HUES48 (cell line): ENCODE results near the gene RSRC2.
"Not testable (repeated sequence)": the region's sequence is repeated elsewhere in the genome, so short reads cannot be mapped to it uniquely, and the experiment has no call there.

Experiments used
- H3K27ac ChIP-seq: one replicate; pipeline ENCODE4 v1.7.0; 2013; ENCODE audit warnings: low read depth, low read length, inconsistent platforms
- H3K27me3 ChIP-seq: 2 replicates; pipeline ENCODE4 v1.6.1; 2013; ENCODE audit warnings: mild to moderate bottlenecking, low read length; ENCODE audit not compliant: control insufficient read depth, insufficient read depth
- H3K36me3 ChIP-seq: 2 replicates; pipeline ENCODE4 v1.6.1; 2013; ENCODE audit warnings: low read length; ENCODE audit not compliant: control insufficient read depth, insufficient read depth
- H3K4me1 ChIP-seq: 2 replicates; pipeline ENCODE4 v1.6.1; 2013; ENCODE audit warnings: mild to moderate bottlenecking, low read length; ENCODE audit not compliant: control insufficient read depth, insufficient read depth
- H3K4me3 ChIP-seq: 2 replicates; pipeline ENCODE4 v1.5.1; 2013; ENCODE audit warnings: mild to moderate bottlenecking, low read depth, low read length
- H3K9ac ChIP-seq: 2 replicates; pipeline ENCODE4 v1.6.1; 2013; ENCODE audit warnings: mild to moderate bottlenecking, low read depth, low read length, moderate library complexity
- H3K9me3 ChIP-seq: 2 replicates; pipeline ENCODE4 v1.6.1; 2013; ENCODE audit warnings: low read length; ENCODE audit not compliant: control insufficient read depth, insufficient read depth

The RSRC2 gene

DNA sequence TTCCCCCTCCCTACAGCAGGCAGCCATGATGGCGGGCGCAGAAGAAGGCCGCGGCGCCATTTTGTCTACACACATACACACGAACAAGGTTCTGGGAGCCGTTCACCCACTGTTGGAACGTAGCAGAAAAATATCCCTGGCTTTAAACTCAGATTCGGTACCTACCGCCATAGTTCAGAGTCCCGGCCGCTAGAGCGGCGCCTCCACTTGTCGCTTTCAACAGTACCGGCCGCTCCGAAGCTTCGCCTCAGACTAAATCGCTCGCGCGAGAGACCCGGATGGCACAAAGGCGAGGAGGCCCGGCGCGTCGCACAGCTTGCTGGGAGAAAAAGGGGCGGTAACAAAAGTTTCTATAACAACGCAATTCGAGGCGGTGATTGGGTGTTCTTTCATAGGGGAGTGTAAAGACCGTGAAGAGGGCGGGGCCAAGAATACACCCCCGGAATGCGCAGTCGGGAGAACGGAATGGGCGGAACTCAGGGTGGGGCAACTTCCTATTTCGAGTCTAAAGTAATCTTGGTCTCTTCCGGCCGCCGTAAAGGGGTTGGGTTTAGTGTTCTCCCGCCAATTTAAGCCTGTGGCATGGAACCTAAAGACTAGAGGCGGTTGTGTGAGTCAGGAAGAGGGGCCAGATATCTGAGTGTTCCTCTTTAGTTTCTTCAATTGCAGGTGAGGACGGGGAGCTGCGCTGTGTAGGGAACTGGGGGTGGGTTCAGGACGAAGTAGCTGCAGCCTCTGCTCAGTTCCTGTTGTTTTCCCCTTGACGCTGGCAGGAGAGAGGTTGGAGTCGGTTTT lies at the start of gene RSRC2, which contains the start of gene KNTC1:
Gene RSRC2, minus strand, starts transcription at position 254 of the 795 bp plus-strand sequence. Its CDS starts 83 bp downstream, at position 171.
Gene KNTC1, plus strand, starts transcription at position 567 of the 795 bp plus-strand sequence. CDS start 2,815 bp downstream, outside the sequence.
- peak within 1 kb of the TSS; percentile 100 for H3K9ac ChIP-seq
- peak within 1 kb of the TSS; percentile 87 for H3K4me3 ChIP-seq
- H3K27ac ChIP-seq, result peak within 1 kb of the TSS; percentile 99
- H3K4me1 ChIP-seq, result peaks cover 19% of the 10 kb centered on the region
- H3K36me3 ChIP-seq, result peaks cover 61% of the 10 kb centered on the region
- H3K9me3 ChIP-seq, result no peaks in the 10 kb centered on the region
- H3K27me3 ChIP-seq, result no peaks in the 10 kb centered on the region

- H3K4me1 ChIP-seq, result no peaks in the 10 kb centered on the region
- no peaks in the 10 kb centered on the region for H3K27me3 ChIP-seq
- no peak overlapping the region for H3K27ac ChIP-seq
- H3K4me3 ChIP-seq, result no peak overlapping the region
- no peak overlapping the region for H3K9ac ChIP-seq
- H3K36me3 ChIP-seq, result peaks cover 98% of the 10 kb centered on the region
- no peaks in the 10 kb centered on the region for H3K9me3 ChIP-seq
These were observed 45.1 kb upstream of the RSRC2 start for GRCh38 chr12:122571821-122572220.

- not testable (repeated sequence) for H3K9me3 ChIP-seq, H3K27me3 ChIP-seq, H3K4me1 ChIP-seq, H3K27ac ChIP-seq, H3K9ac ChIP-seq, H3K4me3 ChIP-seq
- H3K36me3 ChIP-seq, result peaks cover 88% of the 10 kb centered on the region
These were observed 43.3 kb upstream of the RSRC2 start for GRCh38 chr12:122570006-122570405.

- Histone ChIP-seq H3K27ac (no peak overlapping the region), H3K27me3 (no peaks in the 10 kb centered on the region), H3K9ac (no peak overlapping the region), H3K4me1 (no peaks in the 10 kb centered on the region), H3K9me3 (no peaks in the 10 kb centered on the region), H3K36me3 (peaks cover 88% of the 10 kb centered on the region), H3K4me3 (no peak overlapping the region)
These were observed 42.6 kb upstream of the RSRC2 start for GRCh38 chr12:122569288-122569687.

GRCh38 chr12:122566816-122567215 lies 40.1 kb upstream of the RSRC2 start:
- H3K4me3 ChIP-seq, H3K4me1 ChIP-seq, H3K27ac ChIP-seq, H3K9ac ChIP-seq, H3K9me3 ChIP-seq, H3K27me3 ChIP-seq: not testable (repeated sequence)
- H3K36me3 ChIP-seq, result peaks cover 88% of the 10 kb centered on the region

DNA sequence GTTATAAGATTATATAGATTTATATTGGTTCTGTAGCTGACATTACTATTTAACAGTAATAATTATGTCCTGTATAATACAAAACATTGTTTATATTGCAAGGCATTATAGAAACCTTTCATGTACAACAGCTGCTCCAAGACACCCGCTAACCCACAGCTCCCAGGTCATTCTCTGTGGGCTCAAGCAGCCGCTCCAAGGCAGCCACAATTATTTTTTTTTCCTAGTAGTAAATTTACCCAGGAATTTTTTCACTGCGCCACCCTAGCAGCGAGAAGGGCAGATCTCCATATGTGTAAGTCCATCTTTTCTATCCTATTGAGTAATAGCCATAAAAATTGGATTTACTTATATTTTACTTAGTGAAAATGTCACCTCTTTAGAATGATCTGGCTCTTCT lies 36.6 kb upstream of the RSRC2 start:
- Histone ChIP-seq H3K9me3 (no peaks in the 10 kb centered on the region), H3K4me1 (no peaks in the 10 kb centered on the region), H3K27me3 (no peaks in the 10 kb centered on the region), H3K9ac (no peak overlapping the region), H3K4me3 (no peak overlapping the region), H3K27ac (no peak overlapping the region), H3K36me3 (peaks cover 82% of the 10 kb centered on the region)

- Histone ChIP-seq H3K9me3 (no peaks in the 10 kb centered on the region), H3K9ac (no peak overlapping the region), H3K27ac (no peak overlapping the region), H3K4me1 (no peaks in the 10 kb centered on the region), H3K4me3 (no peak overlapping the region), H3K27me3 (no peaks in the 10 kb centered on the region), H3K36me3 (peaks cover 93% of the 10 kb centered on the region)
These were observed 33.4 kb upstream of the RSRC2 start for GRCh38 chr12:122560138-122560537.

GRCh38 chr12:122558745-122559641 lies 32.3 kb upstream of the RSRC2 start:
- peaks cover 93% of the 10 kb centered on the region for H3K36me3 ChIP-seq
- H3K27me3 ChIP-seq, result no peaks in the 10 kb centered on the region
- H3K4me1 ChIP-seq, result no peaks in the 10 kb centered on the region
- H3K9ac ChIP-seq, result no peak overlapping the region
- no peak overlapping the region for H3K27ac ChIP-seq
- no peak overlapping the region for H3K4me3 ChIP-seq
- H3K9me3 ChIP-seq, result no peaks in the 10 kb centered on the region

DNA sequence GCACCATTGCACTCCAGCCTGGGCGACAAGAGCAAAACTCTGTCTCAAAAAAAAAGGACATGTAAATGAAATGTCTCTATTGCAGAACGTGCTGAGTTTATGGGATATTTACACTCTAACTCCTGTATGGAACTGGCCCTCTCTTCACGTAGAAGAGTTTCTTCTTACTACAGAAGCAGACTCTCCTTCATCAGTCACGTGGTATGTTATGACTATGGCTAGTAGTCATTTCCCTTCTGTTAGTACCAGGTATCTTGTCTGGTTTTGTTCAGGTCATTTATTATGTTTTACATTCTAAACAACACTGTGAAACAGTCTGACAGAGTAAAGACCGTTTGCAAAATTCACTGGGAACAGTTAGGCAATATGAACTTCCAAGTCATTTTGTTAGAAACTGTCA lies 20.6 kb upstream of the RSRC2 start:
- no peaks in the 10 kb centered on the region for H3K27me3 ChIP-seq
- no peak overlapping the region for H3K9ac ChIP-seq
- H3K9me3 ChIP-seq, result no peaks in the 10 kb centered on the region
- peaks cover 96% of the 10 kb centered on the region for H3K36me3 ChIP-seq
- no peaks in the 10 kb centered on the region for H3K4me1 ChIP-seq
- no peak overlapping the region for H3K4me3 ChIP-seq
- H3K27ac ChIP-seq, result no peak overlapping the region

GRCh38 chr12:122545855-122546254 lies 19.1 kb upstream of the RSRC2 start:
- Histone ChIP-seq H3K36me3 (peaks cover 96% of the 10 kb centered on the region), H3K9me3 (no peaks in the 10 kb centered on the region), H3K27me3 (no peaks in the 10 kb centered on the region), H3K9ac (no peak overlapping the region), H3K4me3 (no peak overlapping the region), H3K27ac (no peak overlapping the region), H3K4me1 (no peaks in the 10 kb centered on the region)

GRCh38 chr12:122544537-122544936 lies 17.8 kb upstream of the RSRC2 start:
- Histone ChIP-seq H3K27me3 (no peaks in the 10 kb centered on the region), H3K9me3 (no peaks in the 10 kb centered on the region), H3K4me1 (no peaks in the 10 kb centered on the region), H3K9ac (no peak overlapping the region), H3K36me3 (peaks cover 95% of the 10 kb centered on the region), H3K4me3 (no peak overlapping the region), H3K27ac (no peak overlapping the region)
